Keratinocyte (primary cell): ENCODE results near the gene DGKH. TPM values are rescaled to one million over a fixed set of nuclear protein-coding genes. Genes with fewer than 3 reads are reported as not detected.

Source experiments
- DNase-seq: peaks from one replicate; pipeline ENCODE4 v3.0.0-alpha.2; 2011; ENCODE audit warnings: low read depth, missing footprints, low spot score
- FAIRE-seq: peaks from 2 replicates; lab custom pipeline; 2011; peaks lifted over from hg19 to GRCh38; lab: Jason Lieb, UNC
- H2AFZ ChIP-seq: 2 replicates; pipeline ENCODE4 v1.6.0; 2012; ENCODE audit warnings: low read length, control low read depth, inconsistent platforms; ENCODE audit not compliant: control insufficient read depth
- H3K27ac ChIP-seq: 2 replicates; pipeline ENCODE4 v1.5.1; 2011; ENCODE audit warnings: low read length; ENCODE audit not compliant: control insufficient read depth, insufficient read depth
- H3K27me3 ChIP-seq: 3 replicates; pipeline ENCODE4 v1.6.0; 2011; ENCODE audit warnings: low read length; ENCODE audit not compliant: control insufficient read depth, insufficient read depth; ENCODE audit errors: extremely low read depth
- H3K36me3 ChIP-seq, 2 experiments: 2 replicates in 1 of 2; 3 replicates in 1 of 2; pipeline ENCODE4 v1.5.1; 2011; ENCODE audit warnings: low read length in 2 of 2, mild to moderate bottlenecking in 1 of 2; ENCODE audit not compliant: control insufficient read depth in 2 of 2, insufficient read depth in 2 of 2; ENCODE audit errors: extremely low read depth in 1 of 2
- H3K4me1 ChIP-seq: 3 replicates; pipeline ENCODE4 v1.5.1; 2011; ENCODE audit warnings: low read length; ENCODE audit not compliant: control insufficient read depth, insufficient read depth; ENCODE audit errors: extremely low read depth
- H3K4me2 ChIP-seq: 3 replicates; pipeline ENCODE4 v1.6.0; 2011; ENCODE audit warnings: low read depth, low read length; ENCODE audit not compliant: control insufficient read depth, insufficient read depth; ENCODE audit errors: extremely low read depth
- H3K4me3 ChIP-seq, 3 experiments: fragments of 200-600 bp in 1 of 3; sonication (generic) in 1 of 3; 2 replicates in 2 of 3; 3 replicates in 1 of 3; pipeline ENCODE4 v1.5.1; 2011 to 2016; ENCODE audit warnings: low read length in 3 of 3, mild to moderate bottlenecking in 3 of 3, control low read depth in 2 of 3, inconsistent platforms in 1 of 3, low read depth in 1 of 3, mixed read lengths in 1 of 3, mixed run types in 1 of 3, moderate library complexity in 1 of 3; ENCODE audit not compliant: control insufficient read depth in 2 of 3, insufficient read depth in 2 of 3; ENCODE audit errors: extremely low read depth in 1 of 3
- H3K79me2 ChIP-seq: 2 replicates; pipeline ENCODE4 v1.6.0; 2012; ENCODE audit warnings: low read length; ENCODE audit not compliant: control insufficient read depth, insufficient read depth
- H3K9ac ChIP-seq: 3 replicates; pipeline ENCODE4 v1.6.0; 2011; ENCODE audit warnings: low read length; ENCODE audit not compliant: control insufficient read depth, insufficient read depth; ENCODE audit errors: extremely low read depth
- H3K9me1 ChIP-seq: 3 replicates; pipeline ENCODE4 v1.6.0; 2011; ENCODE audit warnings: low read length; ENCODE audit not compliant: control insufficient read depth, insufficient read depth; ENCODE audit errors: extremely low read depth
- H3K9me3 ChIP-seq: 2 replicates; pipeline ENCODE4 v1.5.1; 2012; ENCODE audit warnings: low read depth, low read length; ENCODE audit not compliant: control insufficient read depth
- H4K20me1 ChIP-seq: 3 replicates; pipeline ENCODE4 v1.6.0; 2011; ENCODE audit warnings: low read length; ENCODE audit not compliant: control insufficient read depth, insufficient read depth; ENCODE audit errors: extremely low read depth
- EZH2 ChIP-seq: IDR thresholded peaks from one replicate; pipeline ENCODE4 v1.6.1; 2012; ENCODE audit warnings: inconsistent platforms, mild to moderate bottlenecking, low read length, moderate library complexity
- dilution Hi-C: fragments of 300-500 bp; cut with MboI; formaldehyde crosslinking; loops from one replicate; pipeline ENCODE4 v1.7.0; 2020; ENCODE audit warnings: low sequenced_read_pairs; ENCODE audit not compliant: extremely low pct_ligation_motif_present
- polyA plus RNA-seq, 5 experiments: library from polyadenylated mRNA; depleted of rRNA in 3 of 5; stranded (reverse) in 3 of 5; stranded (forward) in 1 of 5; unstranded in 1 of 5; fragments of >200 nt; gene quantifications; 1 replicate in 1 of 5; 2 replicates in 3 of 5; 3 replicates in 1 of 5; pipeline versions ENCODE4 v1.2.1 to v1.2.3, GENCODE V29; 2011 to 2012; ENCODE audit warnings: missing spikeins in 2 of 5, low read depth in 1 of 5, low replicate concordance in 1 of 5
- TF ChIP-seq, protein P1 (sequence below), 3 experiments: IDR thresholded peaks in 1 of 3; conservative IDR thresholded peaks in 1 of 3; optimal IDR thresholded peaks in 1 of 3; 2 replicates in 2 of 3; 3 replicates in 1 of 3; pipeline versions ENCODE3 to v1.5.1; 2011; ENCODE audit warnings: low read length in 3 of 3, mild to moderate bottlenecking in 3 of 3, moderate library complexity in 2 of 3, control low read depth in 1 of 3, inconsistent platforms in 1 of 3; ENCODE audit not compliant: insufficient read depth in 2 of 3; ENCODE audit errors: extremely low read depth in 1 of 3

Gene DGKH
- polyA plus RNA-seq, 1 donor (not counting 4 experiments of a cell fraction or from before 2014, with no cell fraction given) = 12.8 TPM

DNA sequence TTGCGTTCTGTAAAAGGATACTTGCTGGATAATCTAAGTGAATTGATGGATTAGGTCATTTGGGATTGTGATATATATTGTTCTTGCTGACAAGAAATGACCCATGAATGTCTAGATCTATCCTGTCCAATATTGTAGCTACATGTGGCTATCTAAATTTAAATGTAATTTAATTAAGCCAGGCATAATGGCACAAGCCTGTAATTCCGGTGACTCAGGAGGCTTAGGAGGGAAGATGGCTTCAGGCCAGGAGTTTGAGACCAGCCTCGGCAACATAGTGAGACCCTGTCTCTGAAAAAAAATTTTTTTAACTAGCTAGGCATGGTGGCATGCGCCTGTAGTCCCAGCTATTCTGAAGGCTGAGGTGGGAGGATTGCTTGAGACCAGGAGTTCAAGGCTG, 184.2 kb downstream of the DGKH start:
- Histone ChIP-seq H3K4me1 (no peaks in the 10 kb centered on the region), H3K36me3 (peaks cover 5 to 9% of the 10 kb centered on the region in 2 experiments), H3K9me1 (no peaks in the 10 kb centered on the region), H3K9me3 (no peaks in the 10 kb centered on the region), H3K4me2 (no peak overlapping the region), H3K27ac (no peak overlapping the region), H2AFZ (no peak overlapping the region), H4K20me1 (no peaks in the 10 kb centered on the region), H3K4me3 (no peak overlapping the region), H3K27me3 (no peaks in the 10 kb centered on the region), H3K79me2 (no peaks in the 10 kb centered on the region), H3K9ac (no peak overlapping the region)
- FAIRE-seq (no peak), DNase-seq (no peak)
- no peak for TF ChIP-seq EZH2
- TF ChIP-seq, protein P1, sequence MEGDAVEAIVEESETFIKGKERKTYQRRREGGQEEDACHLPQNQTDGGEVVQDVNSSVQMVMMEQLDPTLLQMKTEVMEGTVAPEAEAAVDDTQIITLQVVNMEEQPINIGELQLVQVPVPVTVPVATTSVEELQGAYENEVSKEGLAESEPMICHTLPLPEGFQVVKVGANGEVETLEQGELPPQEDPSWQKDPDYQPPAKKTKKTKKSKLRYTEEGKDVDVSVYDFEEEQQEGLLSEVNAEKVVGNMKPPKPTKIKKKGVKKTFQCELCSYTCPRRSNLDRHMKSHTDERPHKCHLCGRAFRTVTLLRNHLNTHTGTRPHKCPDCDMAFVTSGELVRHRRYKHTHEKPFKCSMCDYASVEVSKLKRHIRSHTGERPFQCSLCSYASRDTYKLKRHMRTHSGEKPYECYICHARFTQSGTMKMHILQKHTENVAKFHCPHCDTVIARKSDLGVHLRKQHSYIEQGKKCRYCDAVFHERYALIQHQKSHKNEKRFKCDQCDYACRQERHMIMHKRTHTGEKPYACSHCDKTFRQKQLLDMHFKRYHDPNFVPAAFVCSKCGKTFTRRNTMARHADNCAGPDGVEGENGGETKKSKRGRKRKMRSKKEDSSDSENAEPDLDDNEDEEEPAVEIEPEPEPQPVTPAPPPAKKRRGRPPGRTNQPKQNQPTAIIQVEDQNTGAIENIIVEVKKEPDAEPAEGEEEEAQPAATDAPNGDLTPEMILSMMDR (optimal IDR thresholded peaks at IDR 0.05 in 1 of 3, IDR thresholded peaks at IDR 0.05 in 1 of 3, conservative IDR thresholded peaks at IDR 0.05 in 1 of 3; ENCODE audit: extremely low read depth in 1 of 3, insufficient read depth in 2 of 3, low read length in 3 of 3) = no peak
- dilution Hi-C loops = no loop called here

DNA sequence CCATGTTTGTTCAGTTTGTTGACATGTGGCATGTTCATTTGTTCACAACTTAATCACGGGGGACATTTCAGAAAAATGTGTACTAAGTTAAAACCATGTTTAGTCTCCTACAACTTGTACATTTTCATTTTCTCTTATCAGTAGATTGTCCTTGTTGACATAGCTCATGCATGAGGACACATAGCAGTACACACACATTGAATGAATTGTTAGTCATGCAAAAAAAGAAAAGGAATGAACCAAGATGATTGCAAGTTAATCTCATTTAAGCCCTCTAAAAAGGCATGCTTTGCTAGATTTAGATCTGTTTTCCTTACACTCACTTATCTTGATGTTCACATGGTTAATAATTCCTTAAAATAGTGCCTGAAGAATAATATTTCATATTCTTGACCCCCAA, 185.3 kb downstream of the DGKH start:
- H3K79me2 ChIP-seq = no peaks in the 10 kb centered on the region
- TF ChIP-seq, protein P1 (optimal IDR thresholded peaks at IDR 0.05 in 1 of 3, IDR thresholded peaks at IDR 0.05 in 1 of 3, conservative IDR thresholded peaks at IDR 0.05 in 1 of 3; ENCODE audit: extremely low read depth in 1 of 3, insufficient read depth in 2 of 3, low read length in 3 of 3) = no peak
- no peak for TF ChIP-seq EZH2
- DNase-seq (no peak), FAIRE-seq (no peak)
- no peaks in the 10 kb centered on the region for H3K4me1 ChIP-seq
- no peaks in the 10 kb centered on the region for H3K9me3 ChIP-seq
- H3K27ac ChIP-seq = no peak overlapping the region
- no peak overlapping the region for H3K4me3 ChIP-seq
- H3K27me3 ChIP-seq = no peaks in the 10 kb centered on the region
- H3K4me2 ChIP-seq = no peak overlapping the region
- peaks cover 5 to 9% of the 10 kb centered on the region in 2 experiments for H3K36me3 ChIP-seq
- no peaks in the 10 kb centered on the region for H4K20me1 ChIP-seq
- H3K9me1 ChIP-seq = no peaks in the 10 kb centered on the region
- no peak overlapping the region for H2AFZ ChIP-seq
- dilution Hi-C loops = no loop called here
- H3K9ac ChIP-seq = no peak overlapping the region
